ENCODE results near the gene PCDHB4. TPM values are rescaled to one million over a fixed set of nuclear protein-coding genes. Genes with fewer than 3 reads are reported as not detected.
"Not testable (repeated sequence)": the region's sequence is repeated elsewhere in the genome, so short reads cannot be mapped to it uniquely, and the experiment has no call there.

PCDHB4 gene
- total RNA-seq, 3 donors from 2014 or later = 7.5 to 9.2 (median 7.7) TPM

DNA sequence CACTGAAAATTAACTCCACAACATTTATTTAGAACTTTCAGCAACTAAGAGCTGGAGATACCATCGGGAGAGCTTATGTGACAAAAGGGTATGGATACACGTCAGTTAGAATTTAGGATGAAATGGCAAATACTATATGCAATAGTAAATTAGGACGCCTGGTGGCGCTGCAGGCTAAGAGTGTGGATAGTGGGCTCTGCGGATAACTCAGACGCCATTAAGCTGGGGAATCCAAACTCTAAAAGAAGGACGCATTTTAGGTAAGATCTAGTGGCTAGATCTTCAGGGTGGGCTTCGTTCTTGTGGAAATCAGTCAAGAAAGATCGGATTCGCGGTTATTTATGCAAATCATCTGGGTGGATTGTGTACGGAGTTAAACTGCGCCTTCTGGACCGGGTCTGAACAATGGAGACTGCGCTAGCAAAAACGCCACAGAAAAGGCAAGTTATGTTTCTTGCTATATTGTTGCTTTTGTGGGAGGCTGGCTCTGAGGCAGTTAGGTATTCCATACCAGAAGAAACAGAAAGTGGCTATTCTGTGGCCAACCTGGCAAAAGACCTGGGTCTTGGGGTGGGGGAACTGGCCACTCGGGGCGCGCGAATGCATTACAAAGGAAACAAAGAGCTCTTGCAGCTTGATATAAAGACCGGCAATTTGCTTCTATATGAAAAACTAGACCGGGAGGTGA lies 13.6 kb downstream of the PCDHB4 start, which contains the start of gene PCDHB5:
Gene PCDHB5 (plus strand): TSS at position 177 of the 688 bp plus-strand sequence. CDS start 229 bp downstream, at position 406.
- TF ChIP-seq, protein P1, sequence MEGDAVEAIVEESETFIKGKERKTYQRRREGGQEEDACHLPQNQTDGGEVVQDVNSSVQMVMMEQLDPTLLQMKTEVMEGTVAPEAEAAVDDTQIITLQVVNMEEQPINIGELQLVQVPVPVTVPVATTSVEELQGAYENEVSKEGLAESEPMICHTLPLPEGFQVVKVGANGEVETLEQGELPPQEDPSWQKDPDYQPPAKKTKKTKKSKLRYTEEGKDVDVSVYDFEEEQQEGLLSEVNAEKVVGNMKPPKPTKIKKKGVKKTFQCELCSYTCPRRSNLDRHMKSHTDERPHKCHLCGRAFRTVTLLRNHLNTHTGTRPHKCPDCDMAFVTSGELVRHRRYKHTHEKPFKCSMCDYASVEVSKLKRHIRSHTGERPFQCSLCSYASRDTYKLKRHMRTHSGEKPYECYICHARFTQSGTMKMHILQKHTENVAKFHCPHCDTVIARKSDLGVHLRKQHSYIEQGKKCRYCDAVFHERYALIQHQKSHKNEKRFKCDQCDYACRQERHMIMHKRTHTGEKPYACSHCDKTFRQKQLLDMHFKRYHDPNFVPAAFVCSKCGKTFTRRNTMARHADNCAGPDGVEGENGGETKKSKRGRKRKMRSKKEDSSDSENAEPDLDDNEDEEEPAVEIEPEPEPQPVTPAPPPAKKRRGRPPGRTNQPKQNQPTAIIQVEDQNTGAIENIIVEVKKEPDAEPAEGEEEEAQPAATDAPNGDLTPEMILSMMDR (IDR thresholded peaks at IDR 0.05) = peak in 1 of 3 donors; percentile 22
- TF ChIP-seq POLR2AphosphoS5 (IDR thresholded peaks at IDR 0.05) (no peak), POLR2A (IDR thresholded peaks at IDR 0.05) (no peak)
- Histone ChIP-seq H3K4me1 (no peaks in the 10 kb centered on the region), H3K27me3 (no peaks in the 10 kb centered on the region), H3K36me3 (no peaks in the 10 kb centered on the region), H3K27ac (no peak within 1 kb of the TSS), H3K9me3 (peaks cover 53 to 87% of the 10 kb centered on the region in 2 donors), H3K4me3 (peak within 1 kb of the TSS; percentile 29 to 56 (median 41))
- no peak for DNase-seq (ENCODE audit: low spot score in 2 of 2)
- intact Hi-C loops (cut with DNase I; ENCODE audit: low total_unique reads) = no loop called here

GRCh38 chr5:141135718-141136266 lies 14.2 kb downstream of the PCDHB4 start:
- DNase-seq (ENCODE audit: low spot score in 2 of 2) = no peak
- TF ChIP-seq POLR2AphosphoS5 (IDR thresholded peaks at IDR 0.05) = no peak
- no peak for TF ChIP-seq POLR2A (IDR thresholded peaks at IDR 0.05)
- TF ChIP-seq, protein P1 (IDR thresholded peaks at IDR 0.05) = no peak
- H3K9me3 ChIP-seq = peaks cover 53 to 86% of the 10 kb centered on the region in 2 donors
- H3K4me3 ChIP-seq = peak overlapping the region; percentile 29 to 56 (median 41)
- H3K27me3 ChIP-seq = no peaks in the 10 kb centered on the region
- intact Hi-C loops (cut with DNase I; ENCODE audit: low total_unique reads) = no loop called here
- H3K4me1 ChIP-seq = no peaks in the 10 kb centered on the region
- H3K27ac ChIP-seq = no peak overlapping the region
- no peaks in the 10 kb centered on the region for H3K36me3 ChIP-seq

GRCh38 chr5:141137346-141137745 lies 15.7 kb downstream of the PCDHB4 start:
- H3K27ac ChIP-seq; H3K36me3 ChIP-seq; H3K4me1 ChIP-seq; H3K27me3 ChIP-seq; intact Hi-C loops (cut with DNase I; ENCODE audit: low total_unique reads); DNase-seq (ENCODE audit: low spot score in 2 of 2); H3K4me3 ChIP-seq: not testable (repeated sequence)
- peaks cover 58 to 98% of the 10 kb centered on the region in 2 donors for H3K9me3 ChIP-seq

- DNase-seq (ENCODE audit: low spot score in 2 of 2) = no peak
- intact Hi-C loops (cut with DNase I; ENCODE audit: low total_unique reads) = no loop called here
- Histone ChIP-seq H3K27me3 (no peaks in the 10 kb centered on the region), H3K27ac (no peak within 1 kb of the TSS), H3K4me1 (no peaks in the 10 kb centered on the region), H3K9me3 (peaks cover 43 to 100% of the 10 kb centered on the region in 2 donors), H3K4me3 (peak within 1 kb of the TSS in 2 of 3 donors; percentile 7 to 51), H3K36me3 (no peaks in the 10 kb centered on the region)
- TF ChIP-seq POLR2A (IDR thresholded peaks at IDR 0.05) = no peak
- TF ChIP-seq, protein P1 (IDR thresholded peaks at IDR 0.05) = no peak
- TF ChIP-seq POLR2AphosphoS5 (IDR thresholded peaks at IDR 0.05) = no peak
Measured at GRCh38 chr5:141149812-141150211, 28.2 kb downstream of the PCDHB4 start, which contains the start of gene PCDHB6. TSS of gene PCDHB6 (plus strand) at chr5:141150057. CDS start at chr5:141150258, 201 bp downstream.

DNA sequence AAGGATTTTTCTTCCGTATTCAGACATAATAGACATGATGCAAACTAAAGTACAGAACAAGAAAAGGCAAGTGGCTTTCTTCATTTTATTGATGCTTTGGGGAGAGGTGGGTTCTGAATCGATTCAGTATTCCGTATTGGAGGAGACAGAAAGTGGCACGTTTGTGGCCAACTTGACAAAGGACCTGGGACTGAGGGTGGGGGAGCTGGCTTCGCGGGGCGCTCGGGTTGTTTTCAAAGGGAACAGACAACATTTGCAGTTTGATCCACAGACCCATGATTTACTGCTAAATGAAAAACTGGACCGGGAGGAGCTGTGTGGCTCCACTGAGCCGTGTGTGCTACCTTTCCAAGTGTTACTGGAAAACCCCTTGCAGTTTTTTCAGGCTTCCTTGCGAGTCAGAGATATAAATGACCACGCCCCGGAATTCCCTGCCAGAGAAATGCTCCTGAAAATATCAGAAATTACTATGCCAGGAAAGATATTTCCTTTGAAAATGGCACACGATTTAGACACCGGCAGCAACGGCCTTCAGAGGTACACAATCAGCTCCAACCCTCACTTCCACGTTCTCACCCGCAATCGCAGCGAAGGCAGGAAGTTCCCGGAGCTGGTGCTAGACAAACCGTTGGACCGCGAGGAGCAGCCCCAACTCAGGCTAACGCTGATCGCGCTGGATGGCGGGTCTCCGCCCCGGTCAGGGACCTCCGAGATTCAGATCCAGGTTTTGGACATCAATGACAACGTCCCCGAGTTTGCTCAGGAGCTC lies 28.8 kb downstream of the PCDHB4 start:
- H3K4me1 ChIP-seq = no peaks in the 10 kb centered on the region
- H3K36me3 ChIP-seq = no peaks in the 10 kb centered on the region
- H3K9me3 ChIP-seq = peaks cover 49 to 99% of the 10 kb centered on the region in 2 donors
- no peaks in the 10 kb centered on the region for H3K27me3 ChIP-seq
- no peak overlapping the region for H3K27ac ChIP-seq
- intact Hi-C loops (cut with DNase I; ENCODE audit: low total_unique reads) = no loop called here
- DNase-seq (ENCODE audit: low spot score in 2 of 2) = no peak
- no peak for TF ChIP-seq POLR2AphosphoS5 (IDR thresholded peaks at IDR 0.05)
- TF ChIP-seq, protein P1 (IDR thresholded peaks at IDR 0.05) = no peak
- TF ChIP-seq POLR2A (IDR thresholded peaks at IDR 0.05) = no peak
- peak overlapping the region in 2 of 3 donors; percentile 7 to 51 for H3K4me3 ChIP-seq
